Cardiac muscle cell (in vitro differentiated cells and primary cell): Measurements from ENCODE around the gene ALG12. TPM values are rescaled to one million over a fixed set of nuclear protein-coding genes. Genes with fewer than 3 reads are reported as not detected.

Experiments
- DNase-seq, 2 donors: peaks; one replicate each; pipeline versions ENCODE4 v3.0.0 to v3.0.0-alpha.2; 2010 to 2017; ENCODE audit warnings: low read depth in 1 of 2, low spot score in 1 of 2
- H3K27ac ChIP-seq: fragments of 200-600 bp; sonication (generic); 2 replicates; pipeline ENCODE4 v1.5.1; 2016
- H3K27me3 ChIP-seq: fragments of 200-600 bp; sonication (generic); 2 replicates; pipeline ENCODE4 v1.6.0; 2016; ENCODE audit warnings: control low read depth
- H3K36me3 ChIP-seq: fragments of 200-600 bp; sonication (generic); 2 replicates; pipeline ENCODE4 v1.5.1; 2016; ENCODE audit warnings: control low read depth
- H3K4me1 ChIP-seq: fragments of 200-600 bp; sonication (generic); 2 replicates; pipeline ENCODE4 v1.8.1; 2017; ENCODE audit warnings: low read depth, mild to moderate bottlenecking, mixed run types
- H3K4me3 ChIP-seq: fragments of 200-600 bp; sonication (generic); 2 replicates; pipeline ENCODE4 v1.5.1; 2016; ENCODE audit warnings: mild to moderate bottlenecking
- H3K9me3 ChIP-seq: fragments of 200-600 bp; sonication (generic); 2 replicates; pipeline ENCODE4 v1.5.1; 2017; ENCODE audit warnings: low read depth, mild to moderate bottlenecking, control low read depth
- CTCF ChIP-seq: IDR thresholded peaks from 2 replicates; pipeline ENCODE4 v1.5.1; 2012; ENCODE audit warnings: low read depth, mild to moderate bottlenecking, low read length
- polyA plus RNA-seq: library from polyadenylated mRNA; unstranded; fragments of >200 nt; fragmentation: Nextera tagmentation; extraction: Ambion mirVana; gene quantifications from 2 replicates; pipeline ENCODE4 v1.2.1, GENCODE V29; 2016
- total RNA-seq: library from RNA; depleted of rRNA; stranded (reverse); fragments of >200 nt; gene quantifications from 2 replicates; pipeline ENCODE4 v1.2.3, GENCODE V29; 2016

Gene ALG12
- total and polyA plus RNA-seq, 2 experiments from 2014 or later, result 10.5 to 38.0 TPM

- no peaks in the 10 kb centered on the region for H3K9me3 ChIP-seq
- no peak for TF ChIP-seq CTCF
- H3K27ac ChIP-seq, result no peak overlapping the region
- DNase-seq, result no peak
- no peaks in the 10 kb centered on the region for H3K4me1 ChIP-seq
- no peak overlapping the region for H3K4me3 ChIP-seq
- H3K27me3 ChIP-seq, result no peaks in the 10 kb centered on the region
- H3K36me3 ChIP-seq, result no peaks in the 10 kb centered on the region
These were observed 54.3 kb downstream of the ALG12 start for GRCh38 chr22:49863931-49864330.

- no peak for TF ChIP-seq CTCF
- H3K27me3 ChIP-seq, result no peaks in the 10 kb centered on the region
- no peaks in the 10 kb centered on the region for H3K4me1 ChIP-seq
- H3K9me3 ChIP-seq, result no peaks in the 10 kb centered on the region
- no peak overlapping the region for H3K27ac ChIP-seq
- no peak overlapping the region for H3K4me3 ChIP-seq
- DNase-seq, result peak in 1 of 2 donors; percentile 20
- no peaks in the 10 kb centered on the region for H3K36me3 ChIP-seq
These were observed 55.8 kb downstream of the ALG12 start for GRCh38 chr22:49862496-49862776.

- DNase-seq, result peak in 1 of 2 donors; percentile 29
These were observed 56.4 kb downstream of the ALG12 start for GRCh38 chr22:49861642-49862495.

GRCh38 chr22:49858827-49859226, 59.4 kb downstream of the ALG12 start:
- no peak for DNase-seq
- Histone ChIP-seq H3K9me3 (no peaks in the 10 kb centered on the region), H3K27me3 (no peaks in the 10 kb centered on the region), H3K27ac (no peak overlapping the region), H3K4me1 (peaks cover 8% of the 10 kb centered on the region), H3K4me3 (no peak overlapping the region), H3K36me3 (no peaks in the 10 kb centered on the region)
- no peak for TF ChIP-seq CTCF

More at GRCh38 chr22:49861642-49862495, 56.4 kb downstream of the ALG12 start:
- no peak overlapping the region for H3K4me3 ChIP-seq
- no peak for TF ChIP-seq CTCF
- H3K36me3 ChIP-seq, result no peaks in the 10 kb centered on the region
- no peaks in the 10 kb centered on the region for H3K9me3 ChIP-seq
- H3K27ac ChIP-seq, result no peak overlapping the region
- H3K4me1 ChIP-seq, result no peaks in the 10 kb centered on the region
- H3K27me3 ChIP-seq, result no peaks in the 10 kb centered on the region

GRCh38 chr22:49856766-49857618, 61.2 kb downstream of the ALG12 start:
- H3K9me3 ChIP-seq, result no peaks in the 10 kb centered on the region
- no peak for TF ChIP-seq CTCF
- peaks cover 7% of the 10 kb centered on the region for H3K27me3 ChIP-seq
- H3K27ac ChIP-seq, result no peak overlapping the region
- no peaks in the 10 kb centered on the region for H3K36me3 ChIP-seq
- H3K4me3 ChIP-seq, result no peak overlapping the region
- DNase-seq, result no peak
- H3K4me1 ChIP-seq, result peaks cover 8% of the 10 kb centered on the region
